Activated CD4-positive, alpha-beta T cell treated with anti-CD3 and anti-CD28 coated beads, Interleukin-2, amount 50 U/mL, for 4 hours (primary cell): Measurements from ENCODE around the gene GFRA1.

Experiments
- DNase-seq, 2 experiments: peaks; one replicate each; pipeline ENCODE4 v3.0.0-alpha.2; 2020

Gene GFRA1

DNA sequence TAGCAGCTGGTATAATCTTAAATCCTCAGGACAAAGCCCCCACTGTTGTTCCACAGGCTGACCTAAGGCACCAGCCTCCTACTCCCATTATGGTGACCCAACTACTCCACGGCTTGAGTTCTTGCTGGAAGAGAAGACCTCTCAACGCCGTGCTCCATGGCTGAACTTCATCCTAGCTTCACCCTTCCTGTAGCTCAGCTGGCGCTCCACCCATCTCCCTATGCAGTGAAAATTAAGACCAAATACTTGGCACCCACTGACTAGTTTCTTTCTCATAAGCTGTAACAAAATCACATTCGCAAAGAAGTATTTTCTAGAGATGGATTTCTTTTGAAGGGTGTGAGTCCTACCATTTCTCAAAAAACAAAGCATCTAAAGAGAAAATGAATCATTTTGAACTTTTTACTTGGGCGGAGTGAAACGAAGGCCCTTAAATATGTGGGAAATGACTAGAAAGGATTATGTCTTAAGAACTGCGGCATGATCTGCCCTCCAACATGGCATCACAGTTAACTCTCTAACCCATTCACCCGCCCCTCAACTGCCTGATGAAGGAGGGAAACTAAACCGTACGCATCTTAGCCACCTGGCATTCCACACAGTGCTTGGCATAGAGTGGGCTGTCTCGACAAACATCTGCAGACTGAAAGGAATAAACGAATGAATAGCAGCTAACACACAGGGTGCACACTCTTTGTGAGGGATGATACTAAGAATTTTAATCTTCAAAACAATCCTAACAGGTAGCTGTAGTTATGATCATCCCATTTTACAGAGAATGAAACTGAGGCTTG lies 32.7 kb downstream of the GFRA1 start:
- no peak for DNase-seq

DNA sequence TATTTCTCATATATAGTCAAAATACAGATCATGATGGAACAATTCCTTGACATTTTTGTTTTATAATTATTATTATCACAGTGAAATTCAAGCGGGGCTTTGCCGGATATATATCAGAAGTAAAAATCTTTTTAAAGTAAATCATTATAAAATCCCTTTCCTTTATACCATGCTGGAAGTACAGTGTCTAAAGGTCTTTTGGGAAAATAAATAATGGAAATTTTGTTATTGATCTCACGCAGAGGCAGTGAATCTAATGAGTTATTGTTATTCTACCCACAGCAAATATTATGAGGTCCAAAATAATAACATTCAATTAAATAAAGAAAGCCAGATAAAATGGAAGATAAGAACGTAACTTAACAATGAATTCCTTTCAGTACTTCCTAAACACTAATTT lies 33.8 kb downstream of the GFRA1 start:
- DNase-seq, result no peak

DNA sequence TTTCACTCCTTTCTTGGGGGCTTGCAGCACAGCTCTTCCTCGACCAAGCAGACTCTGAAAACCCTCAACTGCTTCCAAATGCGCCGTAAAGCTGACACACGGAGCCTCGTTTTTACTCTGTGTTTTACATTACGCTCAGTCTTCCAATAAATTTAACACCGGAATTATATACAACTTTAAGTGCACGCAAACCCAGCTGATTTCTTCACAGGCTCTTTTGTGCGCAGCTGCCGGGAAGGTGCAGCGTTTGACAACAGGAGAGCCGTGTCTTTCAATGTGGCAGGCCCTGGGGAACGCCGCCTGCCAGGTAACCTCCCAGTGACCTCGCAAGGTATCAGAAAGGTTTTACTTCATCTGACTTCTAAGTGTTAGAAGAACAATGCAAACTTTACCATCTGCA lies 35.0 kb downstream of the GFRA1 start:
- DNase-seq, result no peak

DNA sequence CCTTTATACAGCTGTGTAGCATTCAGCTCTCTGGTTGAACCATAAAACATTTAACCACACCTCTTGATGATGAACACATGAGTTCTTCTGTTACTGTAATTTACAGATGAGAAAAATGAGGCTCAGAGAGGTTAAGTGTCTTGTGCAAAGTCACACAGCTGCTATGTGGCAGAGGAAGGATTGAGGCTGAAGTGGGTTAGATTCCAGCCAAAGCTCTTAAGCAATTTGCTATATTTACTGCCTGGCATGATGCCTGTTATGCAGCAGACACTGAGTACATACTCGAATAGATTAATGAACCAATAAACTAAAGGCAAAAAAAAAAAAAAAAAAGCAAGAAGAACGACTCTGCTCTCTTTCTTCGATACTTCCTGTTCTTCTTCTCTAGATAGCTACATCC lies 35.7 kb downstream of the GFRA1 start:
- no peak for DNase-seq

GRCh38 chr10:116233230-116233629 lies 39.8 kb downstream of the GFRA1 start:
- DNase-seq, result no peak

DNA sequence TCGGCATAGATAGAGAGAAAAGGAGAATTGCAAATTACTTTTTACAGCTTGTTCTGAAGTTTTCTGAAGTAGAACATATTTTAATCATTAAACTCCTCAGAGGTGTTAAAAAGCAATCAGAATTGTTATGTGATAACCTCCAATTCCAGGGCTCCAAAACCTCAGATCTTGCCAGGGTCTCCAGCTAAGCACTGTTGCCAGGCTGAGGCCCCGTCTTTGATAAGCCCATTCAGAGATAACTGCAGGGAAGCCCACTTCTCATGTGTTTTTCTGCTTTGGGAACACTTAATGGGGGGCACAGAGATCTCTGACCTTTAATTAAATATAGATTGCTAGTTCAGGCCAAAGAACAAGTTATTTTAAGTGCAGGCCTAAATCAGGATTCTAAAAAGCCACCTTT lies 40.4 kb downstream of the GFRA1 start:
- no peak for DNase-seq

- DNase-seq, result no peak
Measured at GRCh38 chr10:116226766-116227165, 46.2 kb downstream of the GFRA1 start.

DNA sequence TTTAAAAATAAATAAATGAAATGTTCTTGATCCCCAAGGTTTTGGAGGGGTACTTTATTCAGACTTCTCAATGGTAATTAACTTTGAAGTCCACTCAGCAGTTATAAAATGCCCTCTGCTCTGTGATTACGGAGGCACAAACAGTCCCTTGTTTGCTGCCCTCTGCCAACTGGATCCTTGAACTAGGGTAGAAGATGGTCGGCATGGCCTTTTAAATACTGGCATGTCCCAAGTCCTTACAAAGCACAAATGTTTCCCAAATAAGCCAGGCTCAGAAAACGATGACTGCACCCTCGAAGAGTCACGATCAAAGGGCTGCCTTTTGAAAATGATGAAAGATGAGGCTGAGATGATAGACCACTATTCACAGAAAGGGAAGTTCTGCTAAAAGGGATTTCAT lies 47.0 kb downstream of the GFRA1 start:
- DNase-seq, result no peak

DNA sequence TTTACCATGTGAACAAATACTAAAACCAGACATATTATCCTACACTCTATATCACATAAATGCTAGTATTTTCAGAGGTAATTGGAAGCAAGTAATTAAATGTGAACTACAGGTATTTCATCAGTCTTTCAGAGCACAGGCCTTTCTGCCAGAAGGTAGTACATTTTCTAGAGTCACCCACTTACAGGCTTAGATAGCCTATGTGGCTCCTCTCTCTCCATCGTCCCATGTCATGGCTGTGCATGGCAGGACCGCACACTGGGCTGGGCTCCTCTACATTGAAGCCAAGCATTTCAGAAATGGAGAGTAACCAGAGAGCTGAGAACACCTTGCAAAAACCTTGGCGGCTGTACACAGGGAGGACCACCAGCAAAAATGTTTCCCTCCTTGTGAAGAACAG lies 49.7 kb downstream of the GFRA1 start:
- DNase-seq, result no peak

DNA sequence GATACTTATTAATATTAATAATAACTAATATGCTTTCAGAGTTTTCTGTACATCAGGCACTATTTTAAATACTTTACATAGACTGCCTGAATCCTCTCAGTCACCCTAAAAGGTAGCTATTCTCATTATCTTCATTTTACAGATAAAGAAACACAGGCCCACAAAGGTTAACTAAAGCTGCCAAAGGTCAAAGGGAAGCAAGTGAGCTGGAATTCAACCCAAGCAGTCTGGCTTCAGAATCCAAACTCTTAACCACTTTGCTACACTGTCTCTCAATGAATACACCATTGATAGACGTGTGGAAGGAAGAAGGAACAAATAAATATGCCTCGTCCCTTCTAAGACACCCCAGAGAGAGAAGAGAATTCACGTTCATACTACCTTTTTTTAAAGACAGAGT lies 52.0 kb downstream of the GFRA1 start:
- no peak for DNase-seq

- DNase-seq, result no peak
Measured at GRCh38 chr10:116216676-116217075, 56.3 kb downstream of the GFRA1 start.

DNA sequence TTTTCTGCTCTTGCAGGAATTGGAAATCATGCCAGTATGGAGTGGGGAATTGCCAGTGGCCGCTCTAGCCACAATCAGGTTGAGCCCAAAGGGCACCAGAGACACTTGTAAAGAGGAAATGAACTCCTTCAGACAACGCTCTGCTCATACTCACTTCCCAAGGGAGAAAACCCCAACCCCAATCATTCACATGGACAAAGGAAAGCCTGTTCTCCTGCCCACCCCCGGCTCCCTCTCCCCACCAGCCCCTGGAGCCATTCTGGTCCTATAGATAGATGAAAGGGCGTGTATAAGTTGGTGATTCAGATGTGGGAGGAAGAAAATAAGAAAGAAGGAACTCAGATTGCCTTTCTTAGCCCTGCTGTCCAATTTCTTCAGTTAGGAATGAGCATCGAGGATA lies 57.4 kb downstream of the GFRA1 start:
- DNase-seq, result no peak

DNA sequence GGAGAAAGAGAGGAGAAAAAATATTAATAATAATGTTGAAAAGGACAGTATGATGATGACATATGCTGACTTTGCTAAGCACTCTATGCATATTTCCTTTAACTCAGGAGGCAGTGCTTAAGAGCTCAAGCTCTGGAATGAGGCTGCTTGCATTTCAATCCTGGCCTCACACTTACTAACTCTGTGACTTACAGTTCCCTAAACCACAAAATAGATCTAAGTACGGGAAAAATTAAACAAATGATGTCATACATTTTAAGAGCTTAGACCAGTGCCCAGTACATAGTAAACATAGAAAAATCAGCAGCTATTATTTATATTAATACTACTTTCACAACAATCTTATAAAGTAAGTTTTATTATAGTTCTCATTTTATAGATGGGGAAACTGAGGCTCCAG lies 61.3 kb downstream of the GFRA1 start:
- no peak for DNase-seq

DNA sequence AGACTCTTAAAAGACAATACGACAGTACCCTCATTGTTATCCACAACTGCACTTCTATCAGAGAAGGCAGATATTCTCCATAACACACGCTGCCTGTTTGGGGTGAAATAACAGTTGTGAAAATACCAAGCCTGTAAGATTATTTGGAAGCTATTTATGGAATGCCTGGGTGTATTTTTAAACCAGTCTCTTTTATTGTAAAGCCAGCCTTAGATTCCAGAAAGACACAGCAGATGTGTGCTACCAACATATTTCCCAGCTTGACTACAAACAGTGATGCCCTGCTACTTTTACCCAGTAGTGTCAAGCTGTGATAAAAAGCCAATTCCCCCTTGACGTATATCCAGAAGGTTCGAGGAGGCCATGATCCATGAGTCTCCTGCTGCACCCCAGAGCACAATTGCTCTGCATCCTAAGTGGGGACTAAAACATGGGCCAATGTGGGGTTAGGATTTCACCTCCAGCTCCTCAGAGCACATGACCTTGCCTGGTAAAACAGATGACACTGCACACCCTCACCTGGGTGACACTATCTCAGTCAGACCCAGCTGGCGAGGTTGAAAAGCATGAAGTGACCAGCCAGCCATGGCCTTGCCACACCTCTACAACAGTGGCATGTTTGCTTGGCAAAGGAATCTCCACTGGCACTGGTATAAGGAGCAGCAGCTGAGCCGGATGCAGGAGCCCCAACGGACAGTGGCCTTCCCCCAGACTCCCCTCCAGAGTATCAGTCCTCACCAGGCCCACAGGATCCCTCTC lies 62.2 kb downstream of the GFRA1 start:
- no peak for DNase-seq

- DNase-seq, result no peak
Measured at GRCh38 chr10:116209781-116210180, 63.2 kb downstream of the GFRA1 start.

GRCh38 chr10:116208956-116209567 lies 63.9 kb downstream of the GFRA1 start:
- no peak for DNase-seq

DNA sequence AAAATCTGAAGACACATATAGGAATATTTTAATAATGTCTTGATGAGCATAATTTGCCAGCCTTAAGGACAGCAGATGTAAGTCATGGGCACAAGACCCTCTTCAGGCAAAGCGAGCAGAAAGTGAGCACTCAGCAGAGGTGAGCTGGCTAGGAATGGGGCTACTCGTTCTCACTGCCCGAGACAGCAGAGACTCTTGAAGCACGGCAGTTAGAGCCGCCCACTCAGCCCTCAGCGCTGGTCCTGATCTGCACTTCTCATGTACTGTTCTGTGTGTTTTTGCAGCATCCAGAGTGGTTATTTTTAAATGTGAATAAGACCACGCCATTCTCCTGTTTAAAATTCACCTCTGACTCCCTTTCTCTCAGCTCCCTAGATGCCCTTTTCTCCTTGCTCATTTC lies 65.3 kb downstream of the GFRA1 start:
- no peak for DNase-seq

DNA sequence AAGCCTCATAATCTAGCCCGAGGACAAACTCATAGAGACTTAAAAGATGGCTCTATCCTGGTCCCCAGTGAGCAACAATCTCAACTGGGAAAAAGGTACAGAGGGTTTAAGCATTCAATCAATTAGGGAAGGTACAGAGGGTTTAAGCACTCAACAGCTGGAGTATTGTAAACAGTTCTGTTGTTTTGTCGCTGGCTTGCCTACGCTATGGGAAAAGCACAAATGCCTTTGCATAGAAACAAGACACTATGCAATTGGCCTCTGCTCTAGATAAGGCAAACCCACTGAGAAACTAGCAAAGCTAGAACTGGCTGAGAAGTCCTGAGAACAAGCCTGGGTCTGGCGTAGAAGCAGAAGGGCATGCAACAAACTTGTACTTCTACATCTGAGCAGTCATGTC lies 69.3 kb downstream of the GFRA1 start:
- DNase-seq, result no peak

- no peak for DNase-seq
Measured at GRCh38 chr10:116201670-116202430, 71.2 kb downstream of the GFRA1 start.

GRCh38 chr10:116201011-116201410 lies 72.0 kb downstream of the GFRA1 start:
- no peak for DNase-seq

- no peak for DNase-seq
Measured at GRCh38 chr10:116198676-116199035, 74.3 kb downstream of the GFRA1 start.

DNA sequence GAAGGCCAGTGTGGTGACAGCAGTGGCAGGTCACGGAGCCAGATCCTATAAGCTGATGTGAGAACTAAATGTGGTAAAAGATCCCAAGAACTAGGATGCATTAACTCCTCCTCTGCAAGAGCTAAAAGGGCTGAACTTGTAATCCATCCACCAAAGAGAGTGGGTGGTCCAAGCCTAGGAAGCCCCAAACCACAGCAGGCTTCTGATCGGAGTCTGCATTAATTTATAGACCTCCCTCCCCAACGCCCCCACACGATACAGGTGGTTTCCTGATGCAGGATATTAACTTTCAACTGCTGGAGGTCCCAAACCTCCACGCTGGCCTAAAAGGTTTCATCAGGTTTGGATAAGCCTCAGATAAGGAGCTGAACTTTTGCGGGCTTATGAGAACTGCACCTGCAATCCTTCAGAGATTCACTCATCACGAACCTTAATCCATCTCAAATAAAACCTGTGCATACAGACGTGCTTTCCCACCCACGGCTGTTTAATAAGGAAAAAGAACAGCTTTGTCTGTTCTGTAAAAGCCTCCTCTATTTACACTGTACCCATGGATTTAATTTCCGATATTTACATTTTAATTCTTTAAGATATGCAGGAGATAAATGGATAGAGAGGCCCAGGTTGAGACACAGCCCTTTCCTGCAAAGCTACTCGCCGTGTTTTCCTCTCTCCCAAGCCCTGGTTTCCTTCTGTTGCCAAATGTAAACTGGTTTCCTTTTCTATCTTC lies 74.9 kb downstream of the GFRA1 start:
- DNase-seq, result no peak

- DNase-seq, result no peak
Measured at GRCh38 chr10:116195583-116195982, 77.4 kb downstream of the GFRA1 start.
